GM18951 (cell line): ENCODE data around the gene TBCD.

Experiments
- POLR2A ChIP-seq: IDR thresholded peaks from 4 replicates; pipeline ENCODE4 v1.6.1; 2011; ENCODE audit warnings: mild to moderate bottlenecking; ENCODE audit not compliant: insufficient read length, insufficient read depth; ENCODE audit errors: extremely low read depth
- in situ Hi-C: fragments of 300-500 bp; cut with MboI; formaldehyde crosslinking; loops from one replicate; pipeline ENCODE4 v1.12.0; 2022; ENCODE audit warnings: low sequenced_read_pairs, mixed read lengths, inconsistent platforms; ENCODE audit not compliant: unreplicated experiment

The TBCD gene

DNA sequence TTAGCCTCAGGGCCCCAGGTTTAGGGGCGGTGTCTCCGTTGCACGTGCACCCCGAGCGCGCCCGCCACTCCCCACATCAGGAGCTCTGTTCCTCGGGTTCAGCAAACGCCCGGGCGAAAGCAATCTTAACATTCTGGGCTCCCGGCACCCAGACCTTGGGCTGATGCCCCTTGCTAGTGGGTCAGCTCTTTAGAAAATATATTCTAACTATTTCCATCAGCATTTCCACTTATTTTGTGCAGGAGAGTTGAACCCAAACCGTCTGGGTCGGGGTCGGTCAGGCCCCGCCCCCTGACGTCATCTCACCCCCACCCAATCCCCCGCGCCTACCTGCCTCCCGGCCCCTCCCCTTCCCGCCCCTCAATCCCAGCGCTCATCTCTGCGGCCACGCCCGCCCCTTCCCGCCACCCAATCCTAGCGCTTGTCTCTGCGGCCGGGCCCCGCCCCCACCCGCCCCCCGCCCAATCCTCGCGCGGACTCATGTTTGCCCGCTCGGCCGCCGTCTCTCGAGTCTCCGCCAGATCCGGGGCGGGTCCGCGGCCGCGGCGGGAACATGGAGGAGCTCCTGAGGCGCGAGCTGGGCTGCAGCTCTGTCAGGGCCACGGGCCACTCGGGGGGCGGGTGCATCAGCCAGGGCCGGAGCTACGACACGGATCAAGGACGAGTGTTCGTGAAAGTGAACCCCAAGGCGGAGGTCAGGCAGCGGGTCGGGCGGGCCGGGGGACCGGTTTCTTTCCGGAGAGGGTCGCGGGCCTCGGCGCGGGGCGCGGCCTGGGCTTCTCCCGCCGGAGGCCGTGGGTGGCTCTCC is 35.5 kb upstream of the TBCD start, which contains the start of gene FN3KRP:
FN3KRP (plus strand) TSS at position 504 of the 808 bp plus-strand sequence; CDS start at position 554, 50 bp downstream.
- in situ Hi-C loops = no loop called here
- TF ChIP-seq POLR2A = peak; percentile 80

DNA sequence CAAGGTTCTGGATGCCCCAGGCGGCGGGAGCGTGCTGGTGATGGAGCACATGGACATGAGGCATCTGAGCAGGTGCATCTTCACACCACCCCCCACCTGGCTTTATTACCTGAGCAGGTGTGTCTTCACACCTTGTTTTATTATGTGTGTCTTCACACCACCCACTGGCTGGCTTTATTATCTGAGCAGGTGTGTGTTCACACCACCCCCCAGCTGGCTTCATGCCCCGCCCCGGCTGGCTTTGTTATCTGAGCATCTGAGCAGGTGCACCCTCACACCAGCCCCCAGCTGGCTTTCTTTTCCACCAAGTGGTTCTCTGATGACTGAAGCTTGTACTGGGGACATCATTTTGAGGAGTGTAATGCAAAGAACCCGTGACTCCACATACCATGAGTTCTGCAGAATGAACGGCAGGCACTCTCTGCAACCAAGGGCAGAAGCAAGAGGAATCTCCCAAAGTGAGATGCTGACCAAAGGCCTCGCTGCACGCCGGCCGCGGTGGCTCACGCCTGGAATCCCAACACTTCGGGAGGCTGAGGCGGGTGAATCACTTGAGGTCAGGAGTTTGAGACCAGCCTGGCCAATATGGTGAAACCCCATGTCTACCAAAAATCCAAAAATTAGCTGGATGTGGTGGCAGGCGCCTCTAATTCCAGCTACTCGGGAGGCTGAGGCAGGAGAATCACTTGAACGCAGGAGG is 32.7 kb upstream of the TBCD start:
- no peak for TF ChIP-seq POLR2A
- in situ Hi-C loops = no loop called here

DNA sequence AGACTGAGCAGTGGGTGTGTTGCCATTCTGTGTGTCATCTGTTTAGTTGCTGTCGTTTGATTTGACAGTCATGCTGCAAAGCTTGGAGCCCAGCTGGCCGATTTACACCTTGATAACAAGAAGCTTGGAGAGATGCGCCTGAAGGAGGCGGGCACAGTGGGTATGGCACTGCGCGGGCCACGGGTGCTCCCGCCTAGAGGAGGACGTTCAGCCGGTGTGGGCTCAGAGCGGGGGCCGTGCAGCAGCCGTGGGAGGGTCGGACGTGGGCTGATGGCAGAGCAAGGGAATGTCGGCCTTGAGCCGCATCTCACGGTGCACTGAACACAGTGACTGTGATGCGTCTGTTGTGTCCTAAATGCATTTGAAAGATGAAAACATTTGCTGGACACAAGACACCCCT is 31.7 kb upstream of the TBCD start:
- TF ChIP-seq POLR2A = no peak
- in situ Hi-C loops = no loop called here

DNA sequence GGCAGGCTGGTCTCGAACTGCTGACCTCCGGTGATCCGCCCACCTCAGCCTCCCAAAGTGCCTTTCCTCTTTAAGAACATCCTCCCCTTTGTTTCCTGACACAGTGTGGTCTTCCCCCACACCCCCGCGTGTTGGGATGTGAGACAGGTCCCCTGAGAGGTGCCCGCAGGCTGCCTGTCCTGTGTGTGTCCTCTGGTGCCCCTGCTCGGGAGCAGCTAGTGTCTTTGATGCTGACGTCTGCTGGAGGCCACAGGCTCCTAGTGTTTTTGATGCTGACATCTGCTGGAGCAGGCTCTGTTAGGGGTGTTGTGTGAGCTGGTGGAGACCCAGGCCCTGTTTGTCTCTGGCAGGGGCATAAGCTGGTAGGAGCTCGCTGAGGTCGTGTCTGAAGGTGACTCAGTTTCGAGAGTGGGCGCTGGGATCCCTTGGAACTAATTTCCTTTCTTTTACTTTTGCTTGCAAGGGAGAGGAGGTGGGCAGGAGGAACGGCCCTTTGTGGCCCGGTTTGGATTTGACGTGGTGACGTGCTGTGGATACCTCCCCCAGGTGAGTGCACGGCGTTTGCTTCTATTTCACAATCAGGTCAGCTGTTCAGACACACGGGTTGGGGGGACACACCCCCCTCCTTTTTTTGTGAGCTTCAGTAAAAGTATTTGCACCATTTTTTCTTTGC is 29.4 kb upstream of the TBCD start:
- TF ChIP-seq POLR2A = no peak
- in situ Hi-C loops = no loop called here

DNA sequence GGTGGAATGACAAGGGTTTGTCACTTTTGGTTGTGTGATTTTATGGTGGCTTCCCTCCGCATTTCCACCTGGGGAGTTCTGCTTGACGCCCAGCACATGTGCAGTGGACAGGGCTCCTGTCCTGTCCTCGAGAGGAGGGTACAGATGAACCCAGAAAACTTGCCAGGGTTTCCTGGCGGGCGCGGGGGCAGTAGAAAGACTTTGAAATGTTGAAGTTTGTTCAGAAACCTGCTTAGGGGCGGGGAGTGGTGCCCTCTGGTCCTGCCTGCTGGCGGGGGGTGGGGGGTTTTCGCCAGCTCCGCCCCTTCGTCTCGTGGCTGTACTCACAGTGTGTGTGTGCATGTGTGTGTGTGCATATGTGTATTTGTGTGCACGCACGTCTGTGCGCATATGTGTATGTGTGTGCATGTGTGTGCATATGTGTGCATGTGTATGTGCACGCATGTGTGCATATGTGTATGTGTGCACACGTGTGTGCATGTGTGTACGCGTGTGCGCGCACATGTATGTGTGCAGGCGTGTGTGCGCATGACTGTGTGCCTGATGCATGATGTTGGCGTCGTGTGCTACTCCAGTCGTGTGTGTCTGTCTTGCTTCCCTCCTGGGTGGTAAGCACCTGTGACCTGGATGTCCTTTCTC is 28.6 kb upstream of the TBCD start:
- in situ Hi-C loops = no loop called here
- TF ChIP-seq POLR2A = no peak

DNA sequence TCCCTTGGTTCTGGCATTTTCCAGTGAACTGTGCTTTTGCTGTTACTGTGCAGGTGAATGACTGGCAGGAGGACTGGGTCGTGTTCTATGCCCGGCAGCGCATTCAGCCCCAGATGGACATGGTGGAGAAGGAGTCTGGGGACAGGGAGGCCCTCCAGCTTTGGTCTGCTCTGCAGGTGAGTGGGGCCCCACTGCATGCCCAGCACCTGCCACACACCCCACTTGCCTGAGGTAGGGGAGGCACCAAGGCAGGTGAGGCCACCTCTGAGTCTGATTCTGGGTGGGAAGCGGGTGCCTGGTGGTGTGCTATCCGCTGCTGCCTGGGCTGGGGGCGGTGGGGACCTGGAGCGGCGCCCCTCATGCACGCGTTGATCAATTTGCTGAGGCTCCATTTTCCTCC is 25.4 kb upstream of the TBCD start:
- TF ChIP-seq POLR2A = no peak
- in situ Hi-C loops = no loop called here

DNA sequence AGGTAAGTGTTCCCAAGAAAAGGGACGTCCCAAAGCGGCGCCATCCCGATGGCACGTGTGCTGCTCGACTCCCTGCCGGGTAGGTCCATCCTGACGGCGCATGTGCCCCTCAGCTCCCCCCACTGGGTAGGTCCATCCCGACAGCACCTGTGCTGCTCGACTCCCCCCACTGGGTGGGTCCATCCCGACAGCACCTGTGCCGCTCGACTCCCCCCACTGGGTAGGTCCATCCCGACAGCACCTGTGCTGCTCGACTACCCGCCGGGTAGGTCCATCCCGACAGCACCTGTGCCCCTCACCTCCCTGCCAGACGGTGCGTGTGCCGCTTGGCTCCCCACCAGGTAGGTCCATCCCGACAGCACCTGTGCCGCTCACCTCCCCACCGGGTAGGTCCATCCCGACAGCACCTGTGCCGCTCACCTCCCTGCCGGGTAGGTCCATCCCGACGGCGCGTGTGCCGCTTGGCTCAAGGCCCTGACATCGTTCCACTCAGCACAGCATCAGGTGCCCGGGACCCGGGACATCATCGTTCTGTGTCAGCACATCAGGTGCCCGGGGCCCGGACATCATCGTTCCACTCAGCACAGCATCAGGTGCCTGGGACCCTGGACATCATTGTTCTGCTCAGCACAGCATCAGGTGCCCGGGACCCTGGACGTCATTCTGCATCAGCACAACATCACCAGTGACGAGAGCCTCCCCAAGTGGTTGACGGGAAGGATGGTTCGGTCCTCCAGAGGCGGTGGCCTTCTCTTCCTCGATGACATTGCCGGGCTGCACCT is 22.2 kb upstream of the TBCD start:
- in situ Hi-C loops = no loop called here
- TF ChIP-seq POLR2A = no peak

DNA sequence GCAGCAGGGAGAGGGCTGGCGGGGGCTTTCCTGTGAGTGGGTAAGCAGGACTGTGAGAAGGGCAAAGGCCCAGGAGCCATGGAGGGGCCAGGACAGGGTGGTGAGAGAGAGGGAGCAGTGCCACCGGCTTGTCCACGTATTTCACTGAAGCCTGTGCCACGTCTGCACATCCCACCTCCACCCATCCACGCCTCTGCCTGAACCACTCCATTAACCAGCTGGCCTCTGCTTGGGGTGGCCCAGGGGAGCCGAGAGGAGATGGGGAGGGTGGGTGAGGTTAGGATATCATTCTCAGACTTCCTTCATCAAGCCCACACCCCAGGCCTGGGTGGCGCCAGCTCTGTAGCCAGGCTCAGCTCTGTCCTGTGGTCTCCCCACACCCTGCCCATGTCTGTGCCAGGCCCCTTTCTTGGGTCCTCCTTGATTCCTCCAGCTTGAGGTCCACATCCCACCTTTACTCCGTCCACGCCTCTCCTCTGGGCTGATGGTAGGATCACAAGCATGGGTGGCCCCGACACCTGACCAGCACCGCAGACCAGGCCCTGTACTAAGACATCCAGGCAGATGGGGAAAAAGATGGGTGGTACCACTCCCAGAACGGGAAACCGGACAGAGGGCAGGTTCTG is 19.6 kb upstream of the TBCD start:
- in situ Hi-C loops = no loop called here
- TF ChIP-seq POLR2A = no peak

DNA sequence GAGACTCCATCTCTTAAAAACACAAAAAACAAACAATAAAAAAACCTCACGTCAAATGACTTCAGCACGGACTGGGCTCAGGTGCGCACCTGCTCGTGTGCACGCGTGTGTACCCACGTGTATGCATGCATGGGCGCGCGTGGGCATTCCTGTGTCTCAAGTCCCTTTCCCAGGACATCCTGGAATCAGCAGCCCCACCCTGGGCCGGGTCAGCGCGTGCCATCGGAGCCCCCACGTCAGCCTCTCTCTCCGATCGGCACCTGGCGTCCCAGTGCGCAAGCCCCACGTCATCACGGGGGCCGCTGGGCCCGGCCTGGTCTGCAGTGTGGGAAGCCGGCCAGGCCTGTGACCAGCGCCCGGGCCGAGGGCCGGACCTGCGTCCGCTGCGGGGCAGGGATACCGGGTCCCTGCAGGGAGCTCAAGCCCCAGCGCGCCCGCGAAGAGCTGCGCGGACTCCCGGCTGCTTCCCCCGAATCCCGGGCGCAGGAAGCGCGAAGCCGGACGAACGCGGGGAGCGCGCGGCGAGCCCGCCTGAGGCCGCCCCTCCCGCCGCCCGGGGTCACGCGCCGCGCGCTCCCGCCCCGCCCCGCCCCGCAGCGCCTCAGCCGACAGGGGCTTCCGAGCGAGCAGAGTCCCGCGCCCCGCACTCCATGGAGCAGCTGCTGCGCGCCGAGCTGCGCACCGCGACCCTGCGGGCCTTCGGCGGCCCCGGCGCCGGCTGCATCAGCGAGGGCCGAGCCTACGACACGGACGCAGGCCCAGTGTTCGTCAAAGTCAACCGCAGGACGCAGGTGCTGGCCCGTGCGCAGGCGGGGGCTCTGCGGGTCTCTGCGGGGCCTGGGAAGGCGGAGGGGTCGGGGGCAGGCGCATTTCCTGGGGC is 16.6 kb upstream of the TBCD start, which contains the start of gene FN3K:
FN3K (plus strand) TSS at position 629 of the 880 bp plus-strand sequence; CDS start at position 651, 22 bp downstream.
- TF ChIP-seq POLR2A = peak; percentile 14
- in situ Hi-C loops = no loop called here

DNA sequence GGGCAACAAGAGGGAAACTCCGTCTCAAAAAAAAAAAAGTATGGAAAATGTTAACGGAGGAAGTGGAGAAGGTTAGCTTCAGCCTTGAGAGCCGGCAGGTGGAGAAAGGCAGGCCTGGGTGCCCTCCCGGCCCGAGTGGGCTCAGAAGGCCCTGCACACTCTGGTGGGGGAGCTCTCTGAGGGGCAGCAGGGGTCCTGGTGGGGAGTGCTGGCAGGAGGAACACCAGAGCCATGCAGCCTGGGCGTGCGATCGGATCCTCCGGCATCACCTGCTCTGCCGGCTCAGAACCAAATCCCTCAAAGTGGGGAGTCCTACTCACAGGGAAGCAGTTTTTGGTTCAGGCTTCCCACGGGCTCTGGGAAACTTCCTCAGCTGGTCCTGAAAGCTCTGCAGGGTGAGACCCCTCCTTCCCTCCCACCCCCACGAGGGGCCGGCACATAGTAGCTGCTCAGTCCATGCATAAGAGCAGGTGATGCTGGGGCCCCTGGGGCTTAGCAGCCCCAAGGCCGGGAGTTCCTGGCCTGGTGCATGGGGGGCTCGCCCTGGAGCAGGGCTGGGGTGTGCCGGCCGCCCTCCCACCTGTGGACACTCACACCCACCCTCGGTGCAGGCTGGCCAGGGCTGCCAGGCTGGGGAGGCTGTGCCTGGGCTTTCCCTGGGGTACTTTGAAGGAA is 15.2 kb upstream of the TBCD start:
- in situ Hi-C loops = no loop called here
- TF ChIP-seq POLR2A = no peak

DNA sequence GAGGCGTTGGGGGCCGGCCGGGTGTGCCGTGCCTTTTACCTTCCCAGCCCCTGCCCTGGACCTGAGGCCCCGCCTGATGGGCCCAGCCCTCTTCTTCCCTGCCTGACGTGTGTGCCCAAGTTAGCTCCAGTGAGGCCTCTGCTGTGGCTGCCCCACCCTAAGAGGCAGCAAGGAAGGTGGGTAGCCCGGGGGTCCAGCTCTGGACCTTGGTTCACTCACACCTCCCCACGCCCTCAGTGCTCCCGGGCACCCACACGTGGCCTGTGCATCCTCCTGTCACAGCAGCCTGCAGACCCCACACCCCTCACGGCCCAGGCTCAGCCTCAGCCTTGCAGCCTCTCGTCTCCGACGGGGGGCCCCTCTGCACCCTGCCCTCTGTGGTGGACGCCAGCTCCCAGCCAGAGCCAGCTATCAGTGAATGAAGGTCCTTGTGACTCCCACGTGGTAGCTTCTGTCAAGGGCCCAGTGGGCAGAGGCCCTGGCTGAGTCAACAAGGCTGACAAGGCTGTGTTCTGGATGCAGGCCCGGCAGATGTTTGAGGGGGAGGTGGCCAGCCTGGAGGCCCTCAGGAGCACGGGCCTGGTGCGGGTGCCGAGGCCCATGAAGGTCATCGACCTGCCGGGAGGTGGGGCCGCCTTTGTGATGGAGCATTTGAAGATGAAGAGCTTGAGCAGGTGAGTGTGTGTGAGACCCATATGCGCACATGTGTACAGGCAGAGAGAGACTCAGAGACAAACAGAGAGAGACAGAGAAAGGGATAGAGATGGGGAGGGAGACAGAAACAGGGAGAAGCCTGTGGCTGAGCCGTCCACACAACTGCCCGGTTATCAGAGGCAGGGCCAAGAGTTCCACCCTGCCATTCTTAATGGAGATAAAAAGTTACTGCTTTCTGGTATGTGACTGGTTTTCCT is 13.6 kb upstream of the TBCD start:
- TF ChIP-seq POLR2A = no peak
- in situ Hi-C loops = no loop called here
